ENCODE measurements around the gene USP7. TPM values are rescaled to one million over a fixed set of nuclear protein-coding genes. Genes with fewer than 3 reads are reported as not detected.
A peak's percentile ranks its signal among the peaks of the same experiment; 100 is the strongest.

Gene USP7
- total and polyA plus RNA-seq, 10 of the 15 experiments (the other 5 are each of a cell fraction or from before 2014, with no cell fraction given), result 16.2 to 133 (median 60.5) TPM

GRCh38 chr16:8888951-8889892, 74.5 kb downstream of the USP7 start:
- ATAC-seq (no peak), FAIRE-seq (no peak), DNase-seq (ENCODE audit: low read depth, low spot score) (no peak)
- Histone ChIP-seq H4K20me1 (ENCODE audit: control insufficient read depth, insufficient read depth) (no peaks in the 10 kb centered on the region), H2AFZ (ENCODE audit: control insufficient read depth, low read depth, low read length) (no peak overlapping the region), H3K9ac (ENCODE audit: control insufficient read depth, insufficient read depth, low read length) (no peak overlapping the region), H3K27ac (ENCODE audit: control insufficient read depth, insufficient read depth) (no peak overlapping the region), H3K36me3 (ENCODE audit: control insufficient read depth in 2 of 2, insufficient read depth in 2 of 2, low read length in 1 of 2) (peaks cover 20 to 30% of the 10 kb centered on the region in 2 experiments), H3K4me3 (no peak overlapping the region), H3K9me3 (replicated peaks; ENCODE audit: control insufficient read depth, insufficient read depth, low read length) (peaks cover 3% of the 10 kb centered on the region; the same call in 2 of the 3 replicates), H3K4me1 (ENCODE audit: control insufficient read depth, insufficient read depth, low read length) (peaks cover 42% of the 10 kb centered on the region), H3K79me2 (ENCODE audit: control insufficient read depth, insufficient read depth, low read length) (peaks cover 10% of the 10 kb centered on the region), H3K4me2 (ENCODE audit: control insufficient read depth, insufficient read depth) (no peak overlapping the region), H3K27me3 (replicated peaks in 1 of 2; ENCODE audit: control insufficient read depth in 2 of 2, insufficient read depth in 2 of 2, low read length in 1 of 2) (no peaks in the 10 kb centered on the region)
- ChIA-PET CTCF (interaction anchor here (1.0 to 3.7 kb wide), 9 partner anchors 9 to 250 kb away, joined by 3 to 31 read pairs (median 3); no protein-coding TSS in a partner anchor), POLR2A (no interaction called here), SMC1A (ENCODE audit: uncharacterized antibody, unreplicated experiment) (interaction anchor here (0.9 to 3.9 kb wide), 5 partner anchors 8 to 264 kb away, joined by 3 to 18 read pairs (median 5); no protein-coding TSS in a partner anchor), RAD21 (ENCODE audit: unreplicated experiment) (interaction anchor here (0.7 to 4.4 kb wide), 5 partner anchors 9 to 246 kb away, joined by 3 to 30 read pairs (median 19); partner anchors contain the start of gene CARHSP1)
- no TSS peak for BruUV-seq (replicated peaks)
- intact Hi-C loops (cut with micrococcal nuclease; ENCODE audit: unreplicated experiment), result no loop called here
- 95% methylated on average over 23 of the region's 23 CpGs for WGBS (ENCODE audit: insufficient coverage, insufficient replicate concordance, low lambda C conversion rate, missing lambda C conversion rate)
- in situ Hi-C loops (cut with MboI), result no loop called here
- TF ChIP-seq NFYA (IDR thresholded peaks at IDR 0.05; ENCODE audit: borderline replicate concordance, low read depth, low read length) (no peak), HDGF (IDR thresholded peaks at IDR 0.05) (no peak), PML (IDR thresholded peaks at IDR 0.05; ENCODE audit: low read length) (no peak), ATF3 (IDR thresholded peaks at IDR 0.05; ENCODE audit: borderline replicate concordance, extremely low read depth, low read depth, low read length) (no peak), LARP7 (IDR thresholded peaks at IDR 0.05) (no peak), IRF4 (IDR thresholded peaks at IDR 0.05; ENCODE audit: low read depth, low read length) (no peak), ZBTB40 (IDR thresholded peaks at IDR 0.05; ENCODE audit: borderline replicate concordance) (no peak), POLR2AphosphoS5 (IDR thresholded peaks at IDR 0.05; ENCODE audit: low read length) (peak; percentile 55; the same call in 1 of the 2 replicates), KDM1A (IDR thresholded peaks at IDR 0.05; ENCODE audit: borderline replicate concordance) (no peak), BCL3 (IDR thresholded peaks at IDR 0.05; ENCODE audit: borderline replicate concordance, insufficient read depth, low read depth, low read length, poor library complexity, severe bottlenecking) (peak; percentile 43), SIN3A (IDR thresholded peaks at IDR 0.05; ENCODE audit: low read depth, low read length) (no peak), ZNF687 (IDR thresholded peaks at IDR 0.05) (no peak)

Data from GM12878 (cell line).